ENCODE measurements around the gene ACP4.

Gene ACP4

GRCh38 chr19:50785329-50785728 lies 4.9 kb upstream of the ACP4 start:
- ChIA-PET CTCF (interaction anchor here (0.6 kb wide), 1 partner anchor 248 kb away, joined by 3 read pairs; no protein-coding TSS in a partner anchor), POLR2A (ENCODE audit: low non-redundant PET) (no interaction called here)
- no peak overlapping the region for H3K27ac ChIP-seq
- no peak for DNase-seq (ENCODE audit: low spot score)
- TF ChIP-seq CTCF (conservative IDR thresholded peaks at IDR 0.05; ENCODE audit: low read depth): no peak

GRCh38 chr19:50790922-50791467 lies 780 bp downstream of the ACP4 start:
- TF ChIP-seq CTCF (conservative IDR thresholded peaks at IDR 0.05; ENCODE audit: low read depth): no peak
- ChIA-PET POLR2A (ENCODE audit: low non-redundant PET) (no interaction called here), CTCF (interaction anchor here (0.6 to 1.3 kb wide), 2 partner anchors 8 to 226 kb away, joined by 3 to 4 read pairs; no protein-coding TSS in a partner anchor)
- H3K27ac ChIP-seq: no peak overlapping the region
- DNase-seq (ENCODE audit: low spot score): no peak

GRCh38 chr19:50791594-50792271 lies 1.5 kb downstream of the ACP4 start:
- POLR2A ChIA-PET (ENCODE audit: low non-redundant PET): interaction anchor here (0.5 kb wide), 1 partner anchor 133 kb away, joined by 3 read pairs; no protein-coding TSS in a partner anchor
- no peak for DNase-seq (ENCODE audit: low spot score)
- CTCF ChIA-PET: interaction anchor here (0.8 to 3.1 kb wide), 3 partner anchors 8 to 130 kb away, joined by 3 to 11 read pairs (median 3); no protein-coding TSS in a partner anchor
- no peak overlapping the region for H3K27ac ChIP-seq
- TF ChIP-seq CTCF (conservative IDR thresholded peaks at IDR 0.05; ENCODE audit: low read depth): no peak

GRCh38 chr19:50792272-50793250 lies 2.3 kb downstream of the ACP4 start:
- TF ChIP-seq CTCF (conservative IDR thresholded peaks at IDR 0.05; ENCODE audit: low read depth): no peak
- CTCF ChIA-PET: interaction anchor here (0.6 to 3.1 kb wide), 5 partner anchors 9 to 227 kb away, joined by 3 to 11 read pairs (median 4); partner anchors contain the start of gene KLK10
- POLR2A ChIA-PET (ENCODE audit: low non-redundant PET): interaction anchor here (0.5 kb wide), 2 partner anchors 132 kb away, joined by 3 to 6 read pairs; no protein-coding TSS in a partner anchor
- H3K27ac ChIP-seq: no peak overlapping the region
- no peak for DNase-seq (ENCODE audit: low spot score)

- POLR2A ChIA-PET (ENCODE audit: low non-redundant PET): no interaction called here
- DNase-seq (ENCODE audit: low spot score): no peak
- CTCF ChIA-PET: interaction anchor here (3.1 kb wide), 1 partner anchor 128 kb away, joined by 11 read pairs; no protein-coding TSS in a partner anchor
- no peak overlapping the region for H3K27ac ChIP-seq
- TF ChIP-seq CTCF (conservative IDR thresholded peaks at IDR 0.05; ENCODE audit: low read depth): no peak
These were observed 3.4 kb downstream of the ACP4 start for GRCh38 chr19:50793558-50794065.

All from RWPE1 (cell line).